Neural crest cell (in vitro differentiated cells): ENCODE measurements around the gene ROBO1. TPM values are rescaled to one million over a fixed set of nuclear protein-coding genes. Genes with fewer than 3 reads are reported as not detected.

Experiments
- DNase-seq: peaks from one replicate; pipeline ENCODE4 v3.0.0; 2021; ENCODE audit warnings: low read depth, mixed read lengths, low spot score
- H3K27ac Mint-ChIP-seq: one replicate; pipeline ENCODE4 v1.8.0; 2021; ENCODE audit warnings: mild to moderate bottlenecking, mixed read lengths; ENCODE audit not compliant: unreplicated experiment
- H3K27me3 Mint-ChIP-seq: 2 replicates; pipeline ENCODE4 v1.8.0; 2021; ENCODE audit warnings: low read depth, mild to moderate bottlenecking, mixed read lengths
- H3K36me3 Mint-ChIP-seq: 2 replicates; pipeline ENCODE4 v1.8.0; 2021; ENCODE audit warnings: low read depth, mild to moderate bottlenecking, mixed read lengths
- H3K4me1 Mint-ChIP-seq: 2 replicates; pipeline ENCODE4 v1.8.0; 2021; ENCODE audit warnings: mixed read lengths
- H3K4me3 Mint-ChIP-seq: one replicate; pipeline ENCODE4 v1.8.0; 2021; ENCODE audit warnings: mild to moderate bottlenecking, mixed read lengths
- H3K9me3 Mint-ChIP-seq: 2 replicates; pipeline ENCODE4 v1.8.0; 2021; ENCODE audit warnings: mixed read lengths
- total RNA-seq: library from RNA; stranded (reverse); gene quantifications from 2 replicates; pipeline ENCODE4 v1.2.1, GENCODE V29; 2021
- TF ChIP-seq, protein P1 (sequence below): fragments of 200-600 bp; sonication (generic); conservative IDR thresholded peaks from 2 replicates; pipeline ENCODE4 v1.5.0; 2021; ENCODE audit warnings: antibody characterized with exemption, mild to moderate bottlenecking

The ROBO1 gene
- total RNA-seq, 1 donor from 2014 or later, result 88.7 TPM

DNA sequence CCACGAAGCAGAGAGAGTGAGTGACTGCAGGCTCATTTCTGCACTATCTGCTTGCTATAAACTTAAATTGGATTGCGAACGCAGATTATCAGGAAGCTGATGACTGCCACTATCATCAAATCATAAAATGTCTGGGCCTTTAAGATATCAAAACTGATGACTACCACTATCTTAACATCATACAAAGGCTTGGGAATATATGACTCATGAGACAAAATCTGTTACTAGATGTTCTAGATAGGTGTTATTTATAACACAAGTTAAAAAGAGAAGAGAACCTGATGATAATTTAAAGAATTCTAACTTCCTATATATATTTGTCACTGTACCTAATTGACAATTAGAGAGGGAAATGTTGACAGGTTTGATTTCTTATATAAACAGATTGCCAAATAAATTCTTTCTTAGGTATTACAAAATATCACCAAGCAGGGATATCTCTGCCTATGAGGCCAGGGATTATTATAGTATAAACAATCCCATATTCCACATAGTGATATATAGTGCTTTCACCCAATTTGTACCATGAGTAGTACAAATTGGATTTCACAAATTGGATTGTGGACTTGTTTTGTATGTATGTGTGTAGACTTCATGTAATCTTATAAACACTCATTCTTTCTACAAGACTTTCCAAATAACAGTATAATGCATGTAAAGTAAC lies 1157.2 kb downstream of the ROBO1 start:
- peaks cover 21% of the 10 kb centered on the region for H3K36me3 Mint-ChIP-seq
- no peak overlapping the region for H3K27ac Mint-ChIP-seq
- H3K4me3 Mint-ChIP-seq, result no peak overlapping the region
- TF ChIP-seq, protein P1, sequence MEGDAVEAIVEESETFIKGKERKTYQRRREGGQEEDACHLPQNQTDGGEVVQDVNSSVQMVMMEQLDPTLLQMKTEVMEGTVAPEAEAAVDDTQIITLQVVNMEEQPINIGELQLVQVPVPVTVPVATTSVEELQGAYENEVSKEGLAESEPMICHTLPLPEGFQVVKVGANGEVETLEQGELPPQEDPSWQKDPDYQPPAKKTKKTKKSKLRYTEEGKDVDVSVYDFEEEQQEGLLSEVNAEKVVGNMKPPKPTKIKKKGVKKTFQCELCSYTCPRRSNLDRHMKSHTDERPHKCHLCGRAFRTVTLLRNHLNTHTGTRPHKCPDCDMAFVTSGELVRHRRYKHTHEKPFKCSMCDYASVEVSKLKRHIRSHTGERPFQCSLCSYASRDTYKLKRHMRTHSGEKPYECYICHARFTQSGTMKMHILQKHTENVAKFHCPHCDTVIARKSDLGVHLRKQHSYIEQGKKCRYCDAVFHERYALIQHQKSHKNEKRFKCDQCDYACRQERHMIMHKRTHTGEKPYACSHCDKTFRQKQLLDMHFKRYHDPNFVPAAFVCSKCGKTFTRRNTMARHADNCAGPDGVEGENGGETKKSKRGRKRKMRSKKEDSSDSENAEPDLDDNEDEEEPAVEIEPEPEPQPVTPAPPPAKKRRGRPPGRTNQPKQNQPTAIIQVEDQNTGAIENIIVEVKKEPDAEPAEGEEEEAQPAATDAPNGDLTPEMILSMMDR, result no peak
- H3K9me3 Mint-ChIP-seq, result no peaks in the 10 kb centered on the region
- H3K27me3 Mint-ChIP-seq, result no peaks in the 10 kb centered on the region
- H3K4me1 Mint-ChIP-seq, result no peaks in the 10 kb centered on the region
- no peak for DNase-seq

DNA sequence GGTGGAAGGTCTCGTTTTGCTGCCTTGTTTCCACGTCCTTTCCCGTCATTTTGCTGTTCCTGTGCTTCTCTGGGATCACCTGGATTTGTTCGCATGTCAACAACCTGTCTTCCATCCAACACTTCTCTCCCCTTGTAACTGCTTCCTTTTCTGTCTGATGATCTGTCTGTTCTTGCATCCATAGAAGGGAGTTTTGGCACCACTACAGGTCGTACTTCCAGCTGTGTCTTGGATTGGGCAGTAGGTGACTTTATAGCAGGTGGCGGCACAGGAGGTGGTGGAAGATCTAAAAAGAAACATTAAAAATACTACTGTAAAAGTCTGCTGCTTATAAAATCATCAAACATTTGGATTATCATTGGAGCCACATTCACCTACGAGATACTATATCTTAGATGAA lies 1161.0 kb downstream of the ROBO1 start:
- Mint-ChIP-seq H3K27ac (no peak overlapping the region), H3K4me1 (peaks cover 9% of the 10 kb centered on the region), H3K9me3 (peaks cover 3% of the 10 kb centered on the region), H3K4me3 (no peak overlapping the region), H3K36me3 (peaks cover 34% of the 10 kb centered on the region), H3K27me3 (no peaks in the 10 kb centered on the region)
- TF ChIP-seq, protein P1, result no peak
- DNase-seq, result no peak

DNA sequence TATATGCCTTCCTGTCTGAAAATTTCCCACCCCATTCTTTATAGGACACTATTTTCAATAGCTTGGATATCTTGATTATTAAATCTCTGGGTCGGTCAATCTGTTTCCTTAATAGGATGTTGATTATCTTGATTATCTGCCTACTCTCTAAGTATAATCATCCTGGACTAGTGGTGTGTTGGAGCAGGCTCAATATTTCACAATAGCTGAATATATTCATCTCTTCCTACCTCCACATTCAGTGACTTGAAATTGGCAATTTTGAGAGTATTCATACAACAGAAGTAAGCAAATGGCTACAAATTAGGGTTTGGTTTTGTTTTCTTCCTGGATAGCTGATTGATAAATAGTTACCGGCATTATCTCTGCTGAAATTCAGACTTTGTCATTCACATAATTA lies 1162.6 kb downstream of the ROBO1 start:
- peaks cover 3% of the 10 kb centered on the region for H3K9me3 Mint-ChIP-seq
- H3K4me3 Mint-ChIP-seq, result no peak overlapping the region
- peaks cover 31% of the 10 kb centered on the region for H3K36me3 Mint-ChIP-seq
- TF ChIP-seq, protein P1, result no peak
- no peak for DNase-seq
- H3K27me3 Mint-ChIP-seq, result no peaks in the 10 kb centered on the region
- peaks cover 9% of the 10 kb centered on the region for H3K4me1 Mint-ChIP-seq
- H3K27ac Mint-ChIP-seq, result no peak overlapping the region

DNA sequence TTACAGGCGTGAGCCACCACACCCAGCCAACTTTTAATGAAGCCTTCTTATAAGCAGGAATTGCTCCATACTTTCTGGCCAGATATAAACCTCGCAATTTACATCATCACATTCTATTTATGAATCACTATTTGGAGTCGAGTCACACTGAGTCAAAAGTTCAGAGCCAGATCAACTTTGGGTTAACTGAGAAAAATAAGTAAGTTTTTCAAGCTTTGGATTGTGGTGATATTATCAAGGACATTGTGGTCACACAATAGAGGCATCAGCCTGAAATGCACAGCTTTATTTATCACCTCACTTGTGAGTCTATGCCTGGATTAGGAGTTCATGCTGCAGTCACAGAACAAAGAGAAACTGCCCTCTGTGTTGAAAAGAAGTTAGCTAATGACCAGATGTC lies 1163.5 kb downstream of the ROBO1 start:
- Mint-ChIP-seq H3K27ac (no peak overlapping the region), H3K4me3 (no peak overlapping the region), H3K4me1 (peaks cover 9% of the 10 kb centered on the region), H3K9me3 (peaks cover 3% of the 10 kb centered on the region), H3K27me3 (no peaks in the 10 kb centered on the region), H3K36me3 (peaks cover 31% of the 10 kb centered on the region)
- TF ChIP-seq, protein P1, result no peak
- DNase-seq, result no peak

DNA sequence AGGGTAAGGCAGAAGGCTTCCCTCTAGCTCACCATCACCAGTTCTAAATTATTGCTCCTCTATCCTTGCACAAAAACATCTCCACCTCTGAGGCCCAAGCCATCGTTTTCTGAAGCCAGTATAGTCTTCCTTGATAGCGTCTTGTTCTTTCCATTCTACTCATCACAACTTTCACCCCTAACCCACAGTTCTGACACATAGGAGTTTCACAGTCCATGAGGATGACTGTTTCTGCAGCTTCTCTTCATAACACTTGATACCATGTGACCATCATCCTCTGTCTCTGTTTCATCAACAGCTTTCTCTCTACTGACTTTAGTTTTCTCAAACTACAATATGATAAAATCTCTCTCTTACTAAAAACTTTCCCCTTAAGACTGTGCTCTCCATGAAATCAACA lies 1166.5 kb downstream of the ROBO1 start:
- Mint-ChIP-seq H3K4me3 (no peak overlapping the region), H3K27me3 (no peaks in the 10 kb centered on the region), H3K4me1 (peaks cover 9% of the 10 kb centered on the region), H3K27ac (no peak overlapping the region), H3K9me3 (peaks cover 3% of the 10 kb centered on the region), H3K36me3 (peaks cover 22% of the 10 kb centered on the region)
- no peak for DNase-seq
- TF ChIP-seq, protein P1, result no peak
